PC-3 (cell line): ENCODE results near the gene TMTC2. TPM values are rescaled to one million over a fixed set of nuclear protein-coding genes. Genes with fewer than 3 reads are reported as not detected.

ENCODE experiments used
- ATAC-seq: fragments of 200-7000 bp; cut with Tn5 transposase; 2 replicates; pipeline ENCODE4 v1.9.1; 2020; ENCODE audit warnings: mild to moderate bottlenecking, moderate library complexity
- BruUV-seq: library from RNA; stranded (reverse); fragments of 400-500 nt; replicated peaks from 2 replicates; lab custom pipeline; 2021; lab: Mats Ljungman, UMichigan
- CTCF ChIA-PET: fragments of 300-600 bp; sonication (Branson Sonifier 250); formaldehyde crosslinking; loops from one replicate; lab custom pipeline; 2022; ENCODE audit warnings: antibody characterized with exemption; lab: Charles Lee
- POLR2A ChIA-PET: fragments of 300-600 bp; sonication (Branson Sonifier 250); formaldehyde crosslinking; loops from one replicate; lab custom pipeline; 2022; ENCODE audit warnings: antibody characterized with exemption; ENCODE audit not compliant: unreplicated experiment; lab: Charles Lee
- DNase-seq: peaks from one replicate; pipeline ENCODE4 v3.0.0-alpha.2; 2015
- H2AFZ ChIP-seq: fragments of 300-600 bp; sonication (generic); 2 replicates; pipeline ENCODE4 v1.6.0; 2016; ENCODE audit warnings: antibody characterized with exemption, low read length
- H3F3A ChIP-seq: fragments of 300-600 bp; sonication (generic); one replicate; pipeline ENCODE4 v1.6.0; 2017; ENCODE audit warnings: antibody characterized with exemption, low read length, control low read depth, mild to moderate bottlenecking; ENCODE audit not compliant: unreplicated experiment
- H3K27ac ChIP-seq: fragments of 300-600 bp; sonication (generic); 2 replicates; pipeline ENCODE4 v1.5.1; 2016; ENCODE audit warnings: mild to moderate bottlenecking, low read length
- H3K27me3 ChIP-seq: fragments of 300-600 bp; sonication (generic); 2 replicates; pipeline ENCODE4 v1.6.1; 2016; ENCODE audit warnings: low read length, mixed read lengths
- H3K36me3 ChIP-seq: fragments of 300-600 bp; sonication (generic); 2 replicates; pipeline ENCODE4 v1.6.1; 2016; ENCODE audit warnings: low read depth, mixed run types, low read length, mixed read lengths
- H3K4me1 ChIP-seq: fragments of 300-600 bp; sonication (generic); 2 replicates; pipeline ENCODE4 v1.5.1; 2016; ENCODE audit warnings: low read length; ENCODE audit not compliant: insufficient read depth
- H3K4me2 ChIP-seq: fragments of 300-600 bp; sonication (generic); 2 replicates; pipeline ENCODE4 v1.6.0; 2016; ENCODE audit warnings: low read length
- H3K4me3 ChIP-seq: fragments of 300-600 bp; sonication (generic); 2 replicates; pipeline ENCODE4 v1.5.1; 2016; ENCODE audit warnings: mild to moderate bottlenecking, low read length, mixed read lengths
- H3K79me2 ChIP-seq: fragments of 300-600 bp; sonication (generic); 2 replicates; pipeline ENCODE4 v1.6.1; 2017; ENCODE audit warnings: low read length, mixed read lengths
- H3K9ac ChIP-seq: fragments of 300-600 bp; sonication (generic); 2 replicates; pipeline ENCODE4 v1.6.0; 2016; ENCODE audit warnings: mild to moderate bottlenecking, low read length
- H3K9me2 ChIP-seq: fragments of 300-600 bp; sonication (generic); replicated peaks from 2 replicates; pipeline ENCODE4 v1.6.1; 2016; ENCODE audit warnings: mixed run types, low read length, mixed read lengths
- H3K9me3 ChIP-seq: fragments of 300-600 bp; sonication (generic); 2 replicates; pipeline ENCODE4 v1.6.1; 2016; ENCODE audit warnings: low read length, mixed read lengths
- H4K20me1 ChIP-seq: fragments of 300-600 bp; sonication (generic); 2 replicates; pipeline ENCODE4 v1.6.1; 2016; ENCODE audit warnings: low read length, mixed read lengths
- EZH2 ChIP-seq: fragments of 300-600 bp; sonication (generic); IDR thresholded peaks from one replicate; pipeline ENCODE4 v1.6.1; 2017; ENCODE audit warnings: antibody characterized with exemption, mild to moderate bottlenecking, low read length; ENCODE audit not compliant: unreplicated experiment
- EZH2phosphoT487 ChIP-seq: fragments of 300-600 bp; sonication (generic); IDR thresholded peaks from 2 replicates; pipeline ENCODE4 v1.6.1; 2018; ENCODE audit warnings: mild to moderate bottlenecking, antibody characterized with exemption, low read length, borderline replicate concordance
- intact Hi-C: fragments of 100-400 bp; cut with micrococcal nuclease; formaldehyde crosslinking; loops from 2 replicates; pipeline ENCODE4 v1.9.0; 2023
- total RNA-seq: library from RNA; depleted of rRNA; stranded (reverse); fragments of >200 nt; gene quantifications from 2 replicates; pipeline ENCODE4 v1.2.3, GENCODE V29; 2014
- TF ChIP-seq, protein P1 (sequence below): fragments of 300-600 bp; sonication (generic); conservative IDR thresholded peaks from 2 replicates; pipeline ENCODE4 v1.5.1; 2017; ENCODE audit warnings: antibody characterized with exemption, low read depth, mild to moderate bottlenecking, low read length

The TMTC2 gene
- total RNA-seq, 1 experiment from 2014 or later: 10.7 TPM

DNA sequence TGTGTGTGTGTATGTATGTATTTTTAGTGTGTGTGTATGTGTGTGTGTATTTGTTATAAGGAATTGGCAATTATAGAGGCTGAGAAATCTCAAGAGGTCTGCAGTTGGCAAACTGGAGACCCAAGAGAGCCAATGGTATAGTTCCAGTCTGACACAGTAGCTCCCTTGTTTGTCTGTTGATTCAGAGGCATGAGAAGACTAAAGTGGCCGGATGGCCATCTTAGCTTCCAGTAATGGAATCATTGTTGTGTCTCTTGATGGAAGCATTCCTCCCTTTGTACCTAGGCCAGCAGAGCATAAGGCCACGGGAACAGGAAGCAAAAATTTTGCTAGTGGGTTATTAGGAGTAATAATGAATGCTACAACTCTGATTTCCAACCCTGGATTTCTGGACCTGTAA, 460.6 kb downstream of the TMTC2 start:
- Histone ChIP-seq H3K36me3 (no peaks in the 10 kb centered on the region), H3K9me3 (no peaks in the 10 kb centered on the region), H3K4me3 (no peak overlapping the region), H3K4me2 (no peak overlapping the region), H3K9ac (no peak overlapping the region), H3K4me1 (no peaks in the 10 kb centered on the region), H2AFZ (no peak overlapping the region), H3F3A (no peaks in the 10 kb centered on the region), H3K9me2 (no peaks in the 10 kb centered on the region), H4K20me1 (no peaks in the 10 kb centered on the region), H3K27ac (no peak overlapping the region), H3K27me3 (no peaks in the 10 kb centered on the region), H3K79me2 (no peaks in the 10 kb centered on the region)
- ChIA-PET CTCF (no interaction called here), POLR2A (no interaction called here)
- TF ChIP-seq EZH2phosphoT487 (no peak), EZH2 (no peak)
- BruUV-seq: no TSS peak
- no peak for ATAC-seq
- DNase-seq: no peak
- intact Hi-C loops: no loop called here

DNA sequence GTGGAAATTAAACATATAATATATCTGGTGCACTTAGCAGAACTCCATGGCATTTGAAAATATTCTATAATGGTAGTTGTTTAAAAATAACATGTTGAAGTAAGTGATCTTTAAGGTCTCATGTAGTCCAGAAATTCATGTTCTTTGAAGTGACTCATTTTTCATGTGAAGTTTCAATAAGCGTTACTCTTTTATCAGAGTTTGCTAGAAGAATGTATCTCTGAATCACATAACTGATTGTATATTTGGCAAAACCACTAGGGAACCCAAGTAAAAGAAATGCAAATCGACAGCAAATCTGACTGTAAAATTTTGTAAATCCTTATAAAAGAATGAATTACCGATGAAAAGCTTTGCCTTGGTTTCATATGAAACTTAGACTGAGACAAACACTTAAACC, 463.3 kb downstream of the TMTC2 start:
- TF ChIP-seq, protein P1, sequence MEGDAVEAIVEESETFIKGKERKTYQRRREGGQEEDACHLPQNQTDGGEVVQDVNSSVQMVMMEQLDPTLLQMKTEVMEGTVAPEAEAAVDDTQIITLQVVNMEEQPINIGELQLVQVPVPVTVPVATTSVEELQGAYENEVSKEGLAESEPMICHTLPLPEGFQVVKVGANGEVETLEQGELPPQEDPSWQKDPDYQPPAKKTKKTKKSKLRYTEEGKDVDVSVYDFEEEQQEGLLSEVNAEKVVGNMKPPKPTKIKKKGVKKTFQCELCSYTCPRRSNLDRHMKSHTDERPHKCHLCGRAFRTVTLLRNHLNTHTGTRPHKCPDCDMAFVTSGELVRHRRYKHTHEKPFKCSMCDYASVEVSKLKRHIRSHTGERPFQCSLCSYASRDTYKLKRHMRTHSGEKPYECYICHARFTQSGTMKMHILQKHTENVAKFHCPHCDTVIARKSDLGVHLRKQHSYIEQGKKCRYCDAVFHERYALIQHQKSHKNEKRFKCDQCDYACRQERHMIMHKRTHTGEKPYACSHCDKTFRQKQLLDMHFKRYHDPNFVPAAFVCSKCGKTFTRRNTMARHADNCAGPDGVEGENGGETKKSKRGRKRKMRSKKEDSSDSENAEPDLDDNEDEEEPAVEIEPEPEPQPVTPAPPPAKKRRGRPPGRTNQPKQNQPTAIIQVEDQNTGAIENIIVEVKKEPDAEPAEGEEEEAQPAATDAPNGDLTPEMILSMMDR: no peak
- TF ChIP-seq EZH2 (no peak), EZH2phosphoT487 (no peak)
- Histone ChIP-seq H3K4me1 (no peaks in the 10 kb centered on the region), H3K9ac (no peak overlapping the region), H3K27me3 (no peaks in the 10 kb centered on the region), H3K9me3 (no peaks in the 10 kb centered on the region), H3K4me2 (no peak overlapping the region), H3K79me2 (no peaks in the 10 kb centered on the region), H3K4me3 (no peak overlapping the region), H3K36me3 (no peaks in the 10 kb centered on the region), H3K9me2 (no peaks in the 10 kb centered on the region), H2AFZ (no peak overlapping the region), H3K27ac (no peak overlapping the region), H3F3A (no peaks in the 10 kb centered on the region), H4K20me1 (no peaks in the 10 kb centered on the region)
- ATAC-seq (no peak), DNase-seq (no peak)
- no TSS peak for BruUV-seq
- CTCF ChIA-PET: no interaction called here
- intact Hi-C loops: no loop called here
- POLR2A ChIA-PET: no interaction called here

DNA sequence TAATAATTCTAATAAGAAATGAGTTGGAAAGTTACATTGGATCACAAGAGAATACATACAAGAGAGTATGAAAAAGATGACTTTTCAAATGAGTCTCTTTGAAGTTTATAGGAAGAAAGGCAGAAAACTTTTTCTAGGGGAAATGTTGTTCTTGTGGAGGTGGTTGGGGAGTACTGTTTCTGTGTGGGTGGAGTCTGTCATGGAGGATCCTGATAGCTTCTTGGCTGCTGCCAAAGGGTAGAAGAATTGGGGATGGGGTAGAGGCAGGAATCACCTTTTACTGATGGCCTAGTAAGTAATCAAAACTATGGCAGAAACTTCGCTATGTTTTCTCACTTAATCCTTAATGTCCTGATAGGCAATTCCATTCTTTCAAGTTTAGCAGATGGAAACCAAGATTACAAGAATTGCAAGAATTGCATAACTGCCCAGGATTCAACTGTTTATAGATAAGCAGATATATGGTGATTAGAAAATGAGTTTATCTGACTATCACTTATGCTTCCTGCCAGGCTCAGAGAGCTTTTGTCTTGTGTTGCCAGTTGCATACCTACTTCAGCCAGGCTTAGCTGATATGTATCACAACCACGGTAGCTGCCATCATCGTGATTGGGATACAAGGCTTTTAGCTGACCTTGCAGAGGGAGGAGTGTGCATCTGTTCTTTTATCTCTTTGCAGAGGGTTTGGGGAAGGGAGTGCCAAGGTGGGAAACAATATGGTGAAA, 463.9 kb downstream of the TMTC2 start:
- H4K20me1 ChIP-seq: no peaks in the 10 kb centered on the region
- BruUV-seq: no TSS peak
- no peak overlapping the region for H3K4me3 ChIP-seq
- CTCF ChIA-PET: no interaction called here
- no peak overlapping the region for H3K9ac ChIP-seq
- H3K27ac ChIP-seq: no peak overlapping the region
- no peaks in the 10 kb centered on the region for H3K36me3 ChIP-seq
- no peak overlapping the region for H2AFZ ChIP-seq
- H3K4me1 ChIP-seq: no peaks in the 10 kb centered on the region
- no peaks in the 10 kb centered on the region for H3K27me3 ChIP-seq
- DNase-seq (no peak), ATAC-seq (no peak)
- no peaks in the 10 kb centered on the region for H3K9me3 ChIP-seq
- H3F3A ChIP-seq: no peaks in the 10 kb centered on the region
- intact Hi-C loops: no loop called here
- no peaks in the 10 kb centered on the region for H3K79me2 ChIP-seq
- POLR2A ChIA-PET: no interaction called here
- no peak overlapping the region for H3K4me2 ChIP-seq
- TF ChIP-seq, protein P1: no peak
- TF ChIP-seq EZH2phosphoT487: no peak
- no peak for TF ChIP-seq EZH2
- H3K9me2 ChIP-seq: no peaks in the 10 kb centered on the region
